HL-60 (cell line): ENCODE results near the gene GRB10.

Source experiments
- DNase-seq, 2 experiments: peaks; one replicate each; pipeline ENCODE4 v3.0.0-alpha.2; 2010 to 2020; ENCODE audit warnings: low read depth in 1 of 2, low spot score in 1 of 2
- H3K27ac ChIP-seq: fragments of 250-450 bp; sonication (Bioruptor Pico); replicated peaks from 2 replicates; pipeline ENCODE4 v1.5.1; 2020; ENCODE audit warnings: mild to moderate bottlenecking, moderate library complexity
- H3K27me3 ChIP-seq: fragments of 250-450 bp; sonication (Bioruptor Pico); 2 replicates; pipeline ENCODE4 v1.5.1; 2021; ENCODE audit warnings: mild to moderate bottlenecking, moderate library complexity; ENCODE audit not compliant: insufficient read depth, poor library complexity, severe bottlenecking
- H3K4me3 ChIP-seq: replicated peaks from 2 replicates; pipeline ENCODE4 v1.5.1; 2011; ENCODE audit warnings: mild to moderate bottlenecking, control low read depth, low read length; ENCODE audit not compliant: insufficient read depth
- GABPA ChIP-seq: IDR thresholded peaks from 2 replicates; pipeline ENCODE4 v1.6.1; 2012; ENCODE audit warnings: low read depth
- POLR2AphosphoS5 ChIP-seq: IDR thresholded peaks from 2 replicates; pipeline ENCODE4 v1.6.1; 2012; ENCODE audit warnings: low read depth
- REST ChIP-seq: IDR thresholded peaks from 2 replicates; pipeline ENCODE4 v1.6.1; 2012; ENCODE audit warnings: low read depth; ENCODE audit not compliant: insufficient replicate concordance
- SPI1 ChIP-seq: IDR thresholded peaks from 2 replicates; pipeline ENCODE4 v1.6.1; 2012; ENCODE audit warnings: low read depth, mild to moderate bottlenecking, borderline replicate concordance
- TF ChIP-seq, protein P1 (sequence below): IDR thresholded peaks from one replicate; pipeline ENCODE4 v1.5.1; 2011; ENCODE audit warnings: low read length, control low read depth, inconsistent platforms; ENCODE audit not compliant: insufficient read depth

Gene GRB10

GRCh38 chr7:50711271-50712175, 71.2 kb downstream of the GRB10 start:
- TF ChIP-seq SPI1 (no peak), REST (no peak), POLR2AphosphoS5 (no peak), GABPA (no peak)
- TF ChIP-seq, protein P1, sequence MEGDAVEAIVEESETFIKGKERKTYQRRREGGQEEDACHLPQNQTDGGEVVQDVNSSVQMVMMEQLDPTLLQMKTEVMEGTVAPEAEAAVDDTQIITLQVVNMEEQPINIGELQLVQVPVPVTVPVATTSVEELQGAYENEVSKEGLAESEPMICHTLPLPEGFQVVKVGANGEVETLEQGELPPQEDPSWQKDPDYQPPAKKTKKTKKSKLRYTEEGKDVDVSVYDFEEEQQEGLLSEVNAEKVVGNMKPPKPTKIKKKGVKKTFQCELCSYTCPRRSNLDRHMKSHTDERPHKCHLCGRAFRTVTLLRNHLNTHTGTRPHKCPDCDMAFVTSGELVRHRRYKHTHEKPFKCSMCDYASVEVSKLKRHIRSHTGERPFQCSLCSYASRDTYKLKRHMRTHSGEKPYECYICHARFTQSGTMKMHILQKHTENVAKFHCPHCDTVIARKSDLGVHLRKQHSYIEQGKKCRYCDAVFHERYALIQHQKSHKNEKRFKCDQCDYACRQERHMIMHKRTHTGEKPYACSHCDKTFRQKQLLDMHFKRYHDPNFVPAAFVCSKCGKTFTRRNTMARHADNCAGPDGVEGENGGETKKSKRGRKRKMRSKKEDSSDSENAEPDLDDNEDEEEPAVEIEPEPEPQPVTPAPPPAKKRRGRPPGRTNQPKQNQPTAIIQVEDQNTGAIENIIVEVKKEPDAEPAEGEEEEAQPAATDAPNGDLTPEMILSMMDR: no peak
- DNase-seq: no peak
- no peak overlapping the region for H3K4me3 ChIP-seq
- H3K27me3 ChIP-seq: no peaks in the 10 kb centered on the region
- no peak overlapping the region for H3K27ac ChIP-seq

DNA sequence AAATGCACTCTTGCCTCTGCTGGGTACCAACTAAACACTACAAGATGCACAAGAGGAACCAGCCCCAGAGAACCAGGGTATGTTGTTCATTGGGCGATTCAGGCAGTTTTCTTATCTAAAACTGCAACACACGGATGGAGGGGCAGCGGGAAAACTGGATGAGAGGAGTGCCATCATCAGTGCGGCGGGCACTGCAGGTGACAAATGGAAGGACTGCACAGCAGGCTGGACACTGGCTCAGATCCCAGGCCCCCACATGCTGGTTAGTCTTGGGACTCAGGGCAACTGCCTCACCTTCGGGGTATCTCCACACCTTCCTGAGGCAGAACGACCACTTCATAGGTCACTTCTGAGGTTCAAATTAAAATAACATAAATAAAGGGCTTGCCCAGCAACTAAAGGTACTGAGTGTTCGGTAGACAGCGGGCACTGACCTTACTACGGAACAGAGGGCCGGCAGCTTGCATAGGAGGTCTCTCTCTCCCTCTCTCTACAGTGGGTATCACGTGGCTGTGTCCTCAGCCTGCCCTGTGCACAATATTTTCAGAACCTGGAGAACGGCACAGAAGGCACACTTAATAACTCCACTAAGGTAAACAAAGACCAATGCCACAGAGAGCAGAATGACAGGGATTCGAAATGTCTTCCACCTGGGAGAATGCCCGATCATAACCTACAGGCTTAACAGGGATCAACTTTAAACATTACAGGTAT, 72.1 kb downstream of the GRB10 start:
- Histone ChIP-seq H3K27me3 (no peaks in the 10 kb centered on the region), H3K27ac (no peak overlapping the region), H3K4me3 (no peak overlapping the region)
- no peak for TF ChIP-seq REST
- TF ChIP-seq POLR2AphosphoS5: no peak
- TF ChIP-seq GABPA: no peak
- TF ChIP-seq SPI1: no peak
- TF ChIP-seq, protein P1: no peak
- no peak for DNase-seq

DNA sequence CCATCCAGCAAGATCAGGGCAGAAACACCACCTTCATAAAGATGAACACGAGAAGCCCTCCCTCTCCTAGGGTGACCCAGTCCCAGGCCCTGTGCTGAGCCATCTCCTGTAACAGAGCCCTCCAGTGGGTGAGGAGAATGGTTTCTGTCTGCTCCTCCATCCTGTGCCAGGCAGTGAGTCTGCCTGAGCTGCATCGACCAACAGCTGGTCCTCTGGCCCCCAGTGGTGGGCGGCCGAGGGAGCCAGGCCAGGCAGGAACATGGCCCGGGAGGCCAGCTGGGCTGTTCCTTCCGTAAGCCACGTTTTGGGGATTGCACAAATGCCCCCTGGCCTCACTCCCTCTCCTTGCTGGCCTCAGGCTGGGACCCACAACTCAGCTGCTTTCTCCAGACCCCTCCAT, 73.5 kb downstream of the GRB10 start:
- H3K27me3 ChIP-seq: no peaks in the 10 kb centered on the region
- no peak overlapping the region for H3K27ac ChIP-seq
- DNase-seq: no peak
- no peak overlapping the region for H3K4me3 ChIP-seq
- TF ChIP-seq POLR2AphosphoS5 (no peak), REST (no peak), SPI1 (no peak), GABPA (no peak)
- TF ChIP-seq, protein P1: no peak
